A549 (cell line): Measurements from ENCODE around the gene TFCP2L1. TPM values are rescaled to one million over a fixed set of nuclear protein-coding genes. Genes with fewer than 3 reads are reported as not detected.

Source experiments
- ATAC-seq, 2 experiments: fragments of 200-7000 bp in 1 of 2; fragments of >200 bp in 1 of 2; cut with Nextera tagmentation in 1 of 2; cut with Tn5 transposase in 1 of 2; 3 replicates each; pipeline versions ENCODE4 v1.8.0 to v1.9.1; 2018 to 2020; ENCODE audit warnings: mild to moderate bottlenecking in 1 of 2, moderate library complexity in 1 of 2
- CTCF ChIA-PET: fragments of 300-600 bp; sonication (Branson Sonifier 250); formaldehyde crosslinking; extraction: SDS; loops from one replicate; lab custom pipeline; 2021; ENCODE audit warnings: antibody characterized with exemption, inconsistent platforms; lab: Yijun Ruan, JAX
- POLR2A ChIA-PET: fragments of 350-600 bp; formaldehyde crosslinking; extraction: SDS; loops from one replicate; lab custom pipeline; 2021; ENCODE audit warnings: antibody characterized with exemption, inconsistent platforms; lab: Yijun Ruan, JAX
- DNase-seq, 2 experiments: peaks; one replicate each; pipeline versions ENCODE4 v3.0.0 to v3.0.0-alpha.2; 2011 to 2016; ENCODE audit warnings: low read depth in 1 of 2, low spot score in 1 of 2
- FAIRE-seq: peaks from 2 replicates; lab custom pipeline; 2011; peaks lifted over from hg19 to GRCh38; lab: Jason Lieb, UNC
- H3K27ac ChIP-seq, 2 experiments: fragments of >200 bp; sonication (Bioruptor Twin); formaldehyde crosslinking; 3 replicates each; pipeline ENCODE4 v1.5.1; 2016 to 2017
- H3K4me1 ChIP-seq: fragments of >200 bp; sonication (Bioruptor Twin); formaldehyde crosslinking; 3 replicates; pipeline ENCODE4 v1.6.1; 2016
- H3K4me2 ChIP-seq: fragments of >200 bp; sonication (Bioruptor Twin); formaldehyde crosslinking; 3 replicates; pipeline ENCODE4 v1.6.1; 2016
- H3K4me3 ChIP-seq: fragments of >200 bp; sonication (Bioruptor Twin); formaldehyde crosslinking; 3 replicates; pipeline ENCODE4 v1.5.1; 2016
- H3K9me3 ChIP-seq: fragments of >200 bp; sonication (Bioruptor Twin); formaldehyde crosslinking; 3 replicates; pipeline ENCODE4 v1.6.1; 2016
- CBX2 ChIP-seq: fragments of 200-600 bp; sonication (generic); IDR thresholded peaks from 2 replicates; pipeline ENCODE4 v1.6.1; 2016; ENCODE audit warnings: low read depth, mild to moderate bottlenecking, borderline replicate concordance
- CBX8 ChIP-seq: fragments of 200-600 bp; sonication (generic); IDR thresholded peaks from 2 replicates; pipeline ENCODE4 v1.6.1; 2016
- EHF ChIP-seq: fragments of 250-450 bp; sonication (Bioruptor Pico); IDR thresholded peaks from 2 replicates; pipeline ENCODE4 v1.5.0; 2020; ENCODE audit warnings: mild to moderate bottlenecking
- ELK1 ChIP-seq: fragments of 150-350 bp; IDR thresholded peaks from 2 replicates; pipeline ENCODE4 v1.6.1; 2014; ENCODE audit warnings: low read depth, mild to moderate bottlenecking, low read length
- HES2 ChIP-seq: fragments of >200 bp; sonication (Bioruptor Twin); formaldehyde crosslinking; IDR thresholded peaks from 2 replicates; pipeline ENCODE4 v1.6.1; 2016
- KDM1A ChIP-seq: fragments of 200-600 bp; sonication (generic); IDR thresholded peaks from 2 replicates; pipeline ENCODE4 v1.6.1; 2016; ENCODE audit warnings: low read depth, mild to moderate bottlenecking
- MAX ChIP-seq: IDR thresholded peaks from 2 replicates; pipeline ENCODE4 v1.6.1; 2012
- MAZ ChIP-seq: fragments of 150-350 bp; IDR thresholded peaks from 2 replicates; pipeline ENCODE4 v1.6.1; 2014; ENCODE audit warnings: antibody characterized with exemption, low read depth, low read length, borderline replicate concordance
- MYC ChIP-seq: IDR thresholded peaks from 2 replicates; pipeline ENCODE4 v1.6.1; 2012; ENCODE audit warnings: mild to moderate bottlenecking, inconsistent platforms, low read length, improper control_type of control experiment, borderline replicate concordance
- NR3C1 ChIP-seq: fragments of >200 bp; sonication (Bioruptor Twin); formaldehyde crosslinking; IDR thresholded peaks from 3 replicates; pipeline ENCODE4 v1.6.1; 2017
- PBX3 ChIP-seq: IDR thresholded peaks from 2 replicates; pipeline ENCODE4 v1.6.1; 2012
- POLR2AphosphoS2 ChIP-seq: conservative IDR thresholded peaks from 2 replicates; pipeline ENCODE4 v1.6.1; 2012; ENCODE audit warnings: low read length, improper control_type of control experiment, inconsistent platforms
- RFX5 ChIP-seq: fragments of 450-650 bp; IDR thresholded peaks from 2 replicates; pipeline ENCODE4 v1.7.1; 2014; ENCODE audit warnings: antibody characterized with exemption, mild to moderate bottlenecking, moderate library complexity
- TFCP2L1 ChIP-seq: fragments of 250-450 bp; sonication (Bioruptor Pico); IDR thresholded peaks from 2 replicates; pipeline ENCODE4 v1.5.0; 2021; ENCODE audit warnings: mild to moderate bottlenecking
- TP53 ChIP-seq: fragments of 250-450 bp; sonication (Bioruptor Pico); IDR thresholded peaks from 2 replicates; pipeline ENCODE4 v1.5.0; 2021; ENCODE audit warnings: mild to moderate bottlenecking, moderate library complexity
- USF2 ChIP-seq: fragments of 450-650 bp; IDR thresholded peaks from 2 replicates; pipeline ENCODE4 v1.6.1; 2014; ENCODE audit warnings: antibody characterized with exemption
- ZFP36 ChIP-seq: fragments of 450-650 bp; IDR thresholded peaks from 2 replicates; pipeline ENCODE4 v1.6.1; 2014; ENCODE audit warnings: borderline replicate concordance; ENCODE audit not compliant: partially characterized antibody
- ZNF302 ChIP-seq: fragments of 250-450 bp; sonication (Bioruptor Pico); IDR thresholded peaks from 2 replicates; pipeline ENCODE4 v1.9.0; 2021; ENCODE audit warnings: inconsistent platforms, mild to moderate bottlenecking, moderate library complexity
- WGBS: methylation state at CpG from one replicate; pipeline ENCODE4 v1.1.6; 2017; ENCODE audit errors: missing lambda C conversion rate; 5-methylcytosine and 5-hydroxymethylcytosine counted together
- polyA plus RNA-seq, 4 experiments: library from polyadenylated mRNA; depleted of rRNA in 3 of 4; stranded (reverse); fragments of >200 nt; fragmentation: RNase III in 1 of 4; extraction: RNeasy Plus Mini Kit Qiagen cat#74134 plus additional on column Dnase treatment in 1 of 4; gene quantifications; 2 replicates in 3 of 4; 3 replicates in 1 of 4; pipeline ENCODE4 v1.2.3, GENCODE V29; 2011 to 2017

TFCP2L1 gene
- polyA plus RNA-seq, 2 of the 4 experiments (the other 2 are of a cell fraction): 1.3 to 3.1 TPM

GRCh38 chr2:121234144-121234543 is 50.9 kb downstream of the TFCP2L1 start:
- WGBS: 81% methylated on average over 7 of the region's 7 CpGs
- Histone ChIP-seq H3K27ac (no peak overlapping the region), H3K4me2 (no peak overlapping the region), H3K4me3 (no peak overlapping the region), H3K9me3 (no peaks in the 10 kb centered on the region), H3K4me1 (no peaks in the 10 kb centered on the region; the same call in 2 of the 3 replicates)
- no peak for ATAC-seq
- ChIA-PET POLR2A (no interaction called here), CTCF (interaction anchor here (0.6 kb wide), 2 partner anchors 20 to 25 kb away, joined by 3 read pairs; no protein-coding TSS in a partner anchor)
- no peak for FAIRE-seq
- no peak for DNase-seq
- TF ChIP-seq USF2 (no peak), NR3C1 (no peak), MAX (no peak), PBX3 (no peak), KDM1A (no peak)

GRCh38 chr2:121233486-121234110 is 51.4 kb downstream of the TFCP2L1 start:
- H3K4me2 ChIP-seq: no peak overlapping the region
- DNase-seq (no peak), FAIRE-seq (no peak), ATAC-seq (no peak)
- no peak overlapping the region for H3K4me3 ChIP-seq
- H3K9me3 ChIP-seq: no peaks in the 10 kb centered on the region
- 76% methylated on average over 11 of the region's 11 CpGs for WGBS
- CTCF ChIA-PET: no interaction called here
- no peaks in the 10 kb centered on the region; the same call in 2 of the 3 replicates for H3K4me1 ChIP-seq
- H3K27ac ChIP-seq: no peak overlapping the region
- POLR2A ChIA-PET: no interaction called here
- TF ChIP-seq CBX2 (no peak), ZNF302 (CRISPR knock-in tag) (no peak), TFCP2L1 (CRISPR knock-in tag) (no peak), ELK1 (no peak), MYC (no peak), CBX8 (no peak), RFX5 (no peak), MAZ (no peak), TP53 (CRISPR knock-in tag) (no peak), HES2 (no peak)

GRCh38 chr2:121232626-121233265 is 52.3 kb downstream of the TFCP2L1 start:
- POLR2A ChIA-PET: interaction anchor here (0.5 kb wide), 1 partner anchor 297 kb away, joined by 4 read pairs; no protein-coding TSS in a partner anchor

More at GRCh38 chr2:121232626-121233265, 52.3 kb downstream of the TFCP2L1 start:
- Histone ChIP-seq H3K4me3 (no peak overlapping the region), H3K27ac (no peak overlapping the region), H3K4me2 (no peak overlapping the region), H3K4me1 (no peaks in the 10 kb centered on the region; the same call in 2 of the 3 replicates), H3K9me3 (no peaks in the 10 kb centered on the region)
- FAIRE-seq (no peak), DNase-seq (no peak), ATAC-seq (no peak)
- TF ChIP-seq RFX5 (no peak), POLR2AphosphoS2 (no peak), EHF (CRISPR knock-in tag) (no peak), ZFP36 (no peak), ELK1 (no peak), MAZ (no peak), PBX3 (no peak)
- CTCF ChIA-PET: interaction anchor here (1.6 kb wide), 1 partner anchor 11 kb away, joined by 3 read pairs; no protein-coding TSS in a partner anchor
- 89% methylated on average over 6 of the region's 6 CpGs for WGBS
